ENCODE measurements around the gene DSC2. TPM values are rescaled to one million over a fixed set of nuclear protein-coding genes. Genes with fewer than 3 reads are reported as not detected.

Gene DSC2
- total RNA-seq, 1 donor from 2014 or later = not detected

DNA sequence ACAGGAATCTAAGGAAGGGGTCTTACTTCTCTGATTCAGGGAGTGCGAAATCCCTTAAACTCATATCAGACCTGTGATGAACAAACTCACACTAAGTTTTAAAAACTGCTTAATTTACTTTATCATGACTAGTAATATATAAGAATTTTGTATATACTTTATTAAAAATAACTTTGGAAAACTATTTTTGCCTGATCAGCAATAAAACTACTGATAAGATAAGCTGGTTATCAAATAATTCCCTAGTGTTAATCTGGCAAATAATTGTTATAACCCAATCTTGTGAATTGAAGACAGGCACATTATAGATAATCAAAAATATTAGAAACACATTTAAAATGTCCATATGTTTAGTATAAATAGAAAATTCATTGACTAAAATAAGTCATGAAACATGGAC is 36.0 kb downstream of the DSC2 start:
- Mint-ChIP-seq H3K4me3 (no peak overlapping the region), H3K36me3 (ENCODE audit: low read depth) (no peaks in the 10 kb centered on the region), H3K27ac (no peak overlapping the region), H3K4me1 (no peaks in the 10 kb centered on the region), H3K9me3 (no peaks in the 10 kb centered on the region), H3K27me3 (no peaks in the 10 kb centered on the region)
- ChIA-PET POLR2A (no interaction called here), CTCF (no interaction called here)
- TF ChIP-seq, protein P1, sequence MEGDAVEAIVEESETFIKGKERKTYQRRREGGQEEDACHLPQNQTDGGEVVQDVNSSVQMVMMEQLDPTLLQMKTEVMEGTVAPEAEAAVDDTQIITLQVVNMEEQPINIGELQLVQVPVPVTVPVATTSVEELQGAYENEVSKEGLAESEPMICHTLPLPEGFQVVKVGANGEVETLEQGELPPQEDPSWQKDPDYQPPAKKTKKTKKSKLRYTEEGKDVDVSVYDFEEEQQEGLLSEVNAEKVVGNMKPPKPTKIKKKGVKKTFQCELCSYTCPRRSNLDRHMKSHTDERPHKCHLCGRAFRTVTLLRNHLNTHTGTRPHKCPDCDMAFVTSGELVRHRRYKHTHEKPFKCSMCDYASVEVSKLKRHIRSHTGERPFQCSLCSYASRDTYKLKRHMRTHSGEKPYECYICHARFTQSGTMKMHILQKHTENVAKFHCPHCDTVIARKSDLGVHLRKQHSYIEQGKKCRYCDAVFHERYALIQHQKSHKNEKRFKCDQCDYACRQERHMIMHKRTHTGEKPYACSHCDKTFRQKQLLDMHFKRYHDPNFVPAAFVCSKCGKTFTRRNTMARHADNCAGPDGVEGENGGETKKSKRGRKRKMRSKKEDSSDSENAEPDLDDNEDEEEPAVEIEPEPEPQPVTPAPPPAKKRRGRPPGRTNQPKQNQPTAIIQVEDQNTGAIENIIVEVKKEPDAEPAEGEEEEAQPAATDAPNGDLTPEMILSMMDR (IDR thresholded peaks at IDR 0.05) = no peak
- DNase-seq (no peak), ATAC-seq (ENCODE audit: low read depth) (no peak)
- intact Hi-C loops (cut with micrococcal nuclease) = no loop called here

DNA sequence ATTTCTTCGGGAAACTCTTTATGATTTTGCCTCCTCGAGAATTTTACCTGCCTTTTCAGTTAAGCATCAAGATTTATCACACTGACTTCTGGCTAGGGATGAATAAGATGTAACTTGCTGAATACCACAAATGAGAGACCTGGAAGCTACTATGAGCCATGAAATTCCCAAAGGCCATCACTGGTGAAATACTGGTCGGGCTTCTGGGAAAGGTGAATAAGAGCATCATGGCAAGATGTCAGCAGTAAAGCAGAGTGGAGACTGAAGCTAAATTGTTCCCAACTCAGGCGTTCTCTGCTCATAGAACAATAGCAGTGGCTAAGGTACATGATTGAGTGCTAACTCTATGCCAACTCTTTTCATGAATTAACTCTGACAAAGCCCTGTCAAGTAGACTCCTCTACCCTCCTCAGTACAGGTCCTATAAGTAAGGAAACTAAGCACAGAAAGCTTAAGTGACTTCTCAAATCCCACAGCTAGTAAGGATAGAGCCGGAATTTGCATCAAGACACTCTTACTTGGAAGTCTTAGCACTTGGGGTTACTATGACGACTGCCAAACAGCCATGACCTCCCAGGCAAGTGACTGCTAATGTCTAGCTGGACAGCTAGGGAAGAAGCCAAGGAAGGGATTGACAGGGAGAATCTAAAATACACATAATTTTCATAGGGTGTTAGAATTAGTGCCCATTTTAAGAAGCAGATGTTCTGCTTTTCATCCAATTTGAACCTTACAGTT is 37.0 kb downstream of the DSC2 start:
- intact Hi-C loops (cut with micrococcal nuclease) = no loop called here
- no peak for DNase-seq
- H3K9me3 Mint-ChIP-seq = no peaks in the 10 kb centered on the region
- H3K36me3 Mint-ChIP-seq (ENCODE audit: low read depth) = no peaks in the 10 kb centered on the region
- ATAC-seq (ENCODE audit: low read depth) = no peak
- POLR2A ChIA-PET = no interaction called here
- TF ChIP-seq, protein P1 (IDR thresholded peaks at IDR 0.05) = no peak
- no peaks in the 10 kb centered on the region for H3K27me3 Mint-ChIP-seq
- H3K4me1 Mint-ChIP-seq = no peaks in the 10 kb centered on the region
- no peak overlapping the region for H3K27ac Mint-ChIP-seq
- CTCF ChIA-PET = no interaction called here
- no peak overlapping the region for H3K4me3 Mint-ChIP-seq

DNA sequence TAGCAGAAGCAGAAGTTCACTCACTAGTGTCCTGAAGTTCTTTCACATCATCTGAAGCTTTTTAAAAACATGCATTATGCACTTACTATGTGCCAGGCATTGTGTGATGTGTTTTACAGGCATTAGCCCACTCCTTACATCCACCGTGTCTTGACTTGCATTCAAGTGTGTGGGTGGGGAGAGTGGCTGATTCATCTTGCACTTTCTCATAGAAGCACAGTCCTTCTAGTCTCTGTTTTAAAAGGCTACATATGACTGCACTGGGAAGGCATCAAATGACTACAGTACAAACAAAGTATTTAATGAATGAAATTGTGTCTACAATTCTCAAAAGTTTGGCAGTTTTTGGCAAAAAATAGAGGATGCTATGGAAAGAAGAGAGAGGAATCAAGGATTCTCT is 38.1 kb downstream of the DSC2 start:
- Mint-ChIP-seq H3K9me3 (no peaks in the 10 kb centered on the region), H3K4me3 (no peak overlapping the region), H3K27ac (no peak overlapping the region), H3K27me3 (no peaks in the 10 kb centered on the region), H3K36me3 (ENCODE audit: low read depth) (no peaks in the 10 kb centered on the region), H3K4me1 (no peaks in the 10 kb centered on the region)
- TF ChIP-seq, protein P1 (IDR thresholded peaks at IDR 0.05) = no peak
- no peak for DNase-seq
- POLR2A ChIA-PET = no interaction called here
- intact Hi-C loops (cut with micrococcal nuclease) = no loop called here
- ATAC-seq (ENCODE audit: low read depth) = no peak
- CTCF ChIA-PET = no interaction called here

DNA sequence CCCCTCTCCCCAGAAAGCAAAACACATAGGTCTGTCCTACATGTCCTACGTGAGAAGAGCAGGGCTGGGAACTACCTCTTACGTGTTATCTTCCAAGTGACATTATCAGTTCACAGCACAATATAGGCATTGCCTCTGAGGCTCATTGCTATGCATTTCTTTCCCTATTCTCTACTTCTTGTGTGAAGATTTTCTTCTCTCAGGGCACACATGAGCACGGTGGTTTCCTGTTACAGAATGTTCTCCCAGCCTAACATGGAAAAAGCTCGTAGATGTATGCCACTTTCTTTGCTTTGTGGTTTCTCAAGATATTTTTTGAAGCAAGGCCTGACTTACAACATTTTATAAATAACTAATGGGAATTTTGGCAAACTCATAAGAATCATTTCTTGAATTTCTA is 40.3 kb downstream of the DSC2 start:
- no peaks in the 10 kb centered on the region for H3K9me3 Mint-ChIP-seq
- ChIA-PET CTCF (no interaction called here), POLR2A (no interaction called here)
- no peaks in the 10 kb centered on the region for H3K27me3 Mint-ChIP-seq
- TF ChIP-seq, protein P1 (IDR thresholded peaks at IDR 0.05) = no peak
- no peak overlapping the region for H3K4me3 Mint-ChIP-seq
- ATAC-seq (ENCODE audit: low read depth) (no peak), DNase-seq (no peak)
- H3K4me1 Mint-ChIP-seq = no peaks in the 10 kb centered on the region
- intact Hi-C loops (cut with micrococcal nuclease) = no loop called here
- no peak overlapping the region for H3K27ac Mint-ChIP-seq
- H3K36me3 Mint-ChIP-seq (ENCODE audit: low read depth) = no peaks in the 10 kb centered on the region

DNA sequence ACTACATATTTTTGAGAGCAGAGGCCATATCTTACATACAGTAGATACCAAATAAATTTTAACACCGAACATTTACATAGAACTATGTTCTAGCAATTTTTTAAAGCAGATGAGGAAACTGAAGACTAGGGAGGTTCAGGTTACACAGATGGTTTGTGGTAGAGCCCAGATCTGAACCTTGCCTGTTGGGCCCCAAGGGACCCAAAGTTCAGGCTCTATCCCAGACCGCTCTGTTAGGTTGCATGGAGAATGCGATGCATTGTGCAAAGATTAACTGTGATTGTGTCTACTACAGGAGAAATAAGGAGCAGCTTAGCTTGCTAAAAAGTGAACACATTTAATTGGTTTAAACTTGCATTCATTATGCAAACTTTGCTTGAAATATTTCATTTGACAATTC is 43.3 kb downstream of the DSC2 start:
- Mint-ChIP-seq H3K27ac (no peak overlapping the region), H3K4me3 (no peak overlapping the region), H3K27me3 (no peaks in the 10 kb centered on the region), H3K9me3 (no peaks in the 10 kb centered on the region), H3K4me1 (no peaks in the 10 kb centered on the region), H3K36me3 (ENCODE audit: low read depth) (no peaks in the 10 kb centered on the region)
- POLR2A ChIA-PET = no interaction called here
- no peak for DNase-seq
- intact Hi-C loops (cut with micrococcal nuclease) = no loop called here
- CTCF ChIA-PET = no interaction called here
- TF ChIP-seq, protein P1 (IDR thresholded peaks at IDR 0.05) = no peak
- no peak for ATAC-seq (ENCODE audit: low read depth)
